ENCODE results near the gene STOM. TPM values are rescaled to one million over a fixed set of nuclear protein-coding genes. Genes with fewer than 3 reads are reported as not detected.

The STOM gene
- total RNA-seq, 1 experiment from 2014 or later = 22.4 TPM

GRCh38 chr9:121365564-121365963 is 4.5 kb downstream of the STOM start:
- H3K4me2 ChIP-seq (ENCODE audit: low read length) = no peak overlapping the region
- no peak overlapping the region for H3K27ac ChIP-seq (ENCODE audit: low read depth, low read length)
- H3K4me3 ChIP-seq (replicated peaks in 1 of 2; ENCODE audit: low read depth in 1 of 2, low read length in 2 of 2) = no peak overlapping the region
- no peak for DNase-seq (ENCODE audit: low read depth, low spot score)
- BruUV-seq (replicated peaks) = no TSS peak
- H3K27me3 ChIP-seq (ENCODE audit: insufficient read depth, low read length) = no peaks in the 10 kb centered on the region
- no peak overlapping the region for H3K9ac ChIP-seq (ENCODE audit: low read length)
- no peak for TF ChIP-seq MAX (IDR thresholded peaks at IDR 0.05)
- no peak for TF ChIP-seq FOSL1 (IDR thresholded peaks at IDR 0.05; ENCODE audit: low read depth)
- TF ChIP-seq SP1 (IDR thresholded peaks at IDR 0.05; ENCODE audit: low read depth) = no peak
- no peak for TF ChIP-seq POLR2A (IDR thresholded peaks at IDR 0.05; ENCODE audit: borderline replicate concordance, extremely low read depth, insufficient read depth, insufficient read length)
- TF ChIP-seq EGR1 (IDR thresholded peaks at IDR 0.05; ENCODE audit: low read depth) = no peak
- no peak for TF ChIP-seq ZNF274 (IDR thresholded peaks at IDR 0.05; ENCODE audit: low read depth, low read length)
- TF ChIP-seq CEBPB (IDR thresholded peaks at IDR 0.05; ENCODE audit: low read depth) = no peak
- no peak for TF ChIP-seq EZH2 (IDR thresholded peaks at IDR 0.05)
- no peak for TF ChIP-seq YY1 (IDR thresholded peaks at IDR 0.05; ENCODE audit: extremely low read depth, insufficient replicate concordance, low read depth, low read length)
- TF ChIP-seq RAD21 (IDR thresholded peaks at IDR 0.05; ENCODE audit: low read depth) = no peak
- no peak for TF ChIP-seq SIN3A (IDR thresholded peaks at IDR 0.05; ENCODE audit: low read depth)
- no peak for TF ChIP-seq POLR2AphosphoS5 (IDR thresholded peaks at IDR 0.05; ENCODE audit: low read depth, low read length)
- no peak for TF ChIP-seq REST (IDR thresholded peaks at IDR 0.05; ENCODE audit: low read depth)
- H2AFZ ChIP-seq (ENCODE audit: low read depth, low read length, poor library complexity, severe bottlenecking) = no peak overlapping the region
- no peaks in the 10 kb centered on the region for H3K36me3 ChIP-seq (ENCODE audit: control insufficient read depth in 1 of 2, insufficient read depth in 2 of 2, low read length in 2 of 2)
- no peaks in the 10 kb centered on the region for H3K9me3 ChIP-seq (ENCODE audit: control insufficient read depth in 1 of 2, insufficient read depth in 1 of 2, low read depth in 1 of 2, low read length in 2 of 2)
- H4K20me1 ChIP-seq (ENCODE audit: insufficient read depth) = no peaks in the 10 kb centered on the region
- no peak for ATAC-seq
- intact Hi-C loops (cut with micrococcal nuclease) = no loop called here
- ChIA-PET CTCF (no interaction called here), POLR2A (no interaction called here), RAD21 (ENCODE audit: low non-redundant PET in 1 of 2, low total read pairs in 2 of 2, uncharacterized antibody in 2 of 2, unreplicated experiment in 2 of 2) (no interaction called here)
- H3K79me2 ChIP-seq (ENCODE audit: insufficient read depth, low read length) = no peaks in the 10 kb centered on the region
- no peaks in the 10 kb centered on the region for H3K9me2 ChIP-seq (ENCODE audit: insufficient read depth)
- H3K4me1 ChIP-seq (ENCODE audit: control insufficient read depth in 1 of 2, insufficient read depth in 2 of 2, low read length in 2 of 2) = peaks cover 4 to 41% of the 10 kb centered on the region in 2 experiments; a peak in 3 of 4 replicates

Measured in HCT116 (cell line).